C4-2B (cell line): ENCODE results near the gene GALNT8.

Source experiments
- CTCF ChIP-seq: fragments of 450-650 bp; conservative IDR thresholded peaks from 2 replicates; pipeline ENCODE4 v1.5.1; 2017; ENCODE audit warnings: mild to moderate bottlenecking
- ZFX ChIP-seq: fragments of 450-650 bp; IDR thresholded peaks from 2 replicates; pipeline ENCODE4 v1.6.1; 2017

GRCh38 chr12:4796694-4797482 is 76.7 kb downstream of the GALNT8 start:
- no peak for TF ChIP-seq CTCF
- TF ChIP-seq ZFX: no peak
